Inflammatory macrophage treated with lipopolysaccharide for 4 hours (primary cell): ENCODE data around the gene TMEM115.

ENCODE experiments used
- DNase-seq: peaks from one replicate; pipeline ENCODE4 v3.0.0-alpha.2; 2020

TMEM115 gene, protein sequence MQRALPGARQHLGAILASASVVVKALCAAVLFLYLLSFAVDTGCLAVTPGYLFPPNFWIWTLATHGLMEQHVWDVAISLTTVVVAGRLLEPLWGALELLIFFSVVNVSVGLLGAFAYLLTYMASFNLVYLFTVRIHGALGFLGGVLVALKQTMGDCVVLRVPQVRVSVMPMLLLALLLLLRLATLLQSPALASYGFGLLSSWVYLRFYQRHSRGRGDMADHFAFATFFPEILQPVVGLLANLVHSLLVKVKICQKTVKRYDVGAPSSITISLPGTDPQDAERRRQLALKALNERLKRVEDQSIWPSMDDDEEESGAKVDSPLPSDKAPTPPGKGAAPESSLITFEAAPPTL

DNA sequence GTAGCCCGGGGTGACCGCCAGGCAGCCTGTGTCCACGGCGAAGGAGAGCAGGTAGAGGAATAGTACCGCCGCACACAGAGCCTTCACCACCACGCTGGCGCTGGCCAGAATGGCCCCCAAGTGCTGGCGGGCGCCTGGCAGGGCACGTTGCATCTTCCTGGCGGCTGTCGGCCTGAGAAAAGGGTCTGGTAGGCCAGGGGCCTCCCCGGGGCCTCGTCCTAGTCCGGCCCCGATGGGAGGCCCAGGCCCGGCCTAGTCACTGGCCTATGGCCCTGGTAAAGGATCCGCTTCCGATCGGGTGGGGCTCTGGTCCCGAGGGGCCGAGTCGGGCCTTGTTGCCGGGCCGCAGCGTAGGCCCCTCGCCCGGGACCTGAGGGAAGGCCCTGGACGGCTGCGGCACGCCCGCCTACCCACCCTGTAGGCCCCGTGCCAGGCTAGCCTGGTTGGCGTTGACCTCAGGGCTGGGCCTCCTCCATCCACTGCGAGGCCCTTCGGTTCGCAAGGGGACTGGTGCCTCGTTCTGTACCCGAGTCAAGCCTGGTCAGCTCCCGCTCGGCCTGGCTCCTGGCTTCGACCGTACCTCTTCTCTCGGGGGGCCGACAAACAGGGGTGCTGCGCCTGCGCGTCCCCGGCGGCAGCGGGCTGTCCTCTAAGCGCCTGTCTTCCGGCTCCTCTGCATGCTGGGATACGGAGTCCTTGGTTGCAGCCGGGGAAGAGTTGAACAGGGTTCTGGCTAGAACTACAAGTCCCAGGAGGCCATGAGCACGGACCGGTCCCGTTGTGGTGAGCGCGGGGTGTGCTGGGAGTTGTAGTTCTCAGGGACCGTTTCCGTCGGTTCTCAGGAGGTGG lies at the start of gene TMEM115:
TMEM115 (minus strand) TSS at position 611 of the 849 bp plus-strand sequence; CDS start at position 153, 458 bp downstream.
- DNase-seq: peak; percentile 98

GRCh38 chr3:50408443-50408944 lies 49.2 kb upstream of the TMEM115 start:
- no peak for DNase-seq

DNA sequence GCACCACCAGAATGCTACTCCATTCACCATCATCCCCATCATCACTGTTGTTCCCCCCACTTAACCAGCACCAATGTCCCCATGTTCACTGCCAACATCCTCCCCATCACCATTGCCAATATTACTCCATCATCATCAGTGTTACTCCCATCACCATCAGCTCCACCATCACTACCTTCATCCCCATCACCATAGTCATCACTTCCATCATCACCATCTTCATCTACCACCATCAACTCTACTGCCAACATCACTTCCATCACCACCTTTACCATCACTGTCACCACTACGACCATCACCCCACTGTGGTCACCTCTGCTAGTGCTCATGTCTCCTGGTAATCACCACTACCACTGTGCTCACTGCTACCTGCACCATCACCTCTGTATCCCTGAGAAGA lies 47.2 kb upstream of the TMEM115 start:
- DNase-seq: no peak

GRCh38 chr3:50405249-50405648 lies 45.9 kb upstream of the TMEM115 start:
- no peak for DNase-seq

DNA sequence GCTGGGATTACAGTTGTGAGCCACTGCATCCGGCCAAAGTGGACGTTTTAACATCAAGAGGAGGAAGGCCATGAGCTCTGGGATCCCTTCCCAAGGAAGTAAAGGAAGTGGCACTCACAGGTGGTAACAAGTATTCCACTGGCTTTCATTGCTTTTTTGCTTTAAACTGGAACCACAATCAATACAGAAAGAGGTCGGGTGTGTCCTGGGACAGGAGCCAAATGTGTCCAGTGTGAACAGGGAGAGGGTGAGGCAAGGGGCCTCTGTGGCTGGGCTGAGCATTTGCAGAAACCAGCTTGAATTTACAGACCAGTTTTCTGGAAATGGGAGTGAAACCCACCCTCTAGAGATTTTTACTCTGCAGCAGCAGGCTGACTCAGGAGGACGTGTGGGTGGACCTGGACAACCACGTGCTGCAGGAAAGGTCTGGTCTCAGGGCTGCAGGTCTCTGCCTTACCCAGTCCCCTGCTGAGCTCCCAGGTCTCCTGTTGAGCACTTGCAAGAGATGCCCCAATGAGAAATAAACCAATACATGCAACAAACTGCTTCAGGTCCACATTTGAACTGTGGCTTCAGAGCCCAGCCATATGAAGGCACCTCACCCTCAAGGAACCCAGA lies 42.8 kb upstream of the TMEM115 start:
- no peak for DNase-seq

- DNase-seq: no peak
Measured at GRCh38 chr3:50396502-50396901, 37.2 kb upstream of the TMEM115 start.

GRCh38 chr3:50395070-50395860 lies 35.9 kb upstream of the TMEM115 start:
- peak; percentile 81 for DNase-seq

DNA sequence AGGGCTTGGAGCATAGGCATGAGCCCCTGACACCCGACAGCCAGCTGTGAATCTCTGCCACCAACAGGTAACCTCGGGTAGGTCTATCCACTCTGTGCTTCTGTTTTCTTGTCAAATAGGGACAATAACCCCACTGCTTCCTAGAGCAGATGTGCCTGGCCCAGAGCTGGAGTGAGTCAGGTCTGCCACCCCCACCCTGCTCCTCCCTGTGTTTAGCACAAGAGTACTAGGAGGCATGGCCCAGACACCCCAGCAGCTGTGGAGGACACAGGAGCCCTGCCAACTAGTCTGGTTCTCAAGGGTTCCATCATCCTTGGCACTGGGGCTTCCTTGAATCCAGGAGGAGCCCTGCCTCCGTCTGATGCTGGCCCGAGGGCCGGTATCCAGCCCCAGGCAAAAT lies 33.7 kb upstream of the TMEM115 start:
- no peak for DNase-seq

DNA sequence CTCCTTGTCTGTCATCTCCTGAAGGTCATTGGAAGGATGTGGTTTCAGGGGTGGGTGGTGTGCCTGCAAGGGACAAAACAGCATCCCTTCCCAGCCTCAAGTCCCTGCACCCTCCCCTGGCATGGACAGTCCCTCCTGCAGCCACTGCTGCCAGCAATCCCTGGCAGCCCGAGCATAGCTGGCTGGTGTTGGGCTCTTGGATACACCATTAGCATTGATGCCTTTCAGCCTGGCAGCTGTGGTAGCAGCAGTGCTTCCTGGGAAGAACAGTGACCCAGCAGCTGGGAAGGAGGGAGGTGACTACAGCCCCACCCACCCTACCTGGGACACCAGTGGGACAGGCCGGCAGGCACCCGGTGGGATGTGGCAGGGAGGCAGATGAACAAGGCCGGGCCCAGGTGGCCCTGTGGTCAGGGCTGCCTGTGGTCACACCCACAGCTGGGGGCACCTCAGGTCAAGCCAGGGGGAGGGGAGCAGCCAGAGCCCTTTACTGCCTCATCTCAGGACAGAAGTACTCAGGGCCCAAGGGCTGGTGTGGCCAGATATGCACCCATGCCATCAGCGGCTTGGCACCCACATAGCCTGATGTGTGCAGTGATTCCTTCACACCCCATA lies 32.9 kb upstream of the TMEM115 start:
- no peak for DNase-seq

- no peak for DNase-seq
Measured at GRCh38 chr3:50390508-50391224, 31.3 kb upstream of the TMEM115 start.

DNA sequence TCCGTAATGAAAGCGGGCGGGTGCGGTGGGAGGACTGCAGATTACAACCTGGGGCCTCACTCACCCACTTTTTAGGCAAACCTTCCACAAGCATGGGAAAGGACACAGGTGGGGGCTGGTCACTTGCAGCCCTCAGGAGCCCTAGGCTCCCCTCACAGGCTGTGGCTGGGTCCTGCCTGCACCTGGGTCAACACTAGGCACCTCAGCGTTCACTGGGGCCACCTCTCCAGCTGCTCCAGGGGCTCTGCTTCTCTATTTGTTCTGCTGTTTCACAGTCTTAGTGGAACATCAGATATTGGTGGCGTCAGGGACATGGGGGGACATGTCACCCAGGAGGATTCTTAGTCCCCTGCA lies 30.1 kb upstream of the TMEM115 start:
- DNase-seq: no peak

DNA sequence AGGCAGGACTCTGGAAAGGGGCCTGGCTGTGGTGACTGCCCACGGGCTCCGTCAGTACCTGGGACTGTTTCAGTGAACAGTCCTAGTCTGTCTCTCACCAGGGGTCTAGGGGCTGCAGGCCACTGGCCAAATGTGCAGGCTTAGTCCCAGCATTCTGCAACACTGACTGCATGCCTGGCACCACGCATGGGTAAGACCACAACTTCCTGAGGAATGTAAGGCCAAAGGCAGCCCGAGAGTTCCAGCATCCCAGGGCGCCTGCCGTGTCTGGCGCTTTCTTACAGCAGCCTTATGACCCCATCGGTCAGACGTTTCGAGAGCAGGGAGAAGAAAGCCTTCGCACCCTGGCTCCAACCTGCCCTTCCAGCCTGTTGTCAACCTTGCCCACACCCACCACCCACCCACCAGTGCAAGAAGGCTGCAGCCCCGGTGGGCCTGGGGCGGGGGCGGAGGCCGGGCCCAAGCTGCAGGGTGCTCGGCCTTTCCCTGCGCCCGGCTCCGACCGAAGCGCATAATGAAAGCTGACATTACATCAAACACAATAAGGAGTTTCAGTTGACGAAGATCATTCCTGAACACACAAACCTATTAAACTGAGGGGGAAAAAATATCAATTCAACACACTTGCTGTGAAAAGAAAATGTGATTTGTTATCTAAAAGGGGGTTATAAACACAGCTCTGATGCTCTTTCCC lies 29.5 kb upstream of the TMEM115 start:
- no peak for DNase-seq

DNA sequence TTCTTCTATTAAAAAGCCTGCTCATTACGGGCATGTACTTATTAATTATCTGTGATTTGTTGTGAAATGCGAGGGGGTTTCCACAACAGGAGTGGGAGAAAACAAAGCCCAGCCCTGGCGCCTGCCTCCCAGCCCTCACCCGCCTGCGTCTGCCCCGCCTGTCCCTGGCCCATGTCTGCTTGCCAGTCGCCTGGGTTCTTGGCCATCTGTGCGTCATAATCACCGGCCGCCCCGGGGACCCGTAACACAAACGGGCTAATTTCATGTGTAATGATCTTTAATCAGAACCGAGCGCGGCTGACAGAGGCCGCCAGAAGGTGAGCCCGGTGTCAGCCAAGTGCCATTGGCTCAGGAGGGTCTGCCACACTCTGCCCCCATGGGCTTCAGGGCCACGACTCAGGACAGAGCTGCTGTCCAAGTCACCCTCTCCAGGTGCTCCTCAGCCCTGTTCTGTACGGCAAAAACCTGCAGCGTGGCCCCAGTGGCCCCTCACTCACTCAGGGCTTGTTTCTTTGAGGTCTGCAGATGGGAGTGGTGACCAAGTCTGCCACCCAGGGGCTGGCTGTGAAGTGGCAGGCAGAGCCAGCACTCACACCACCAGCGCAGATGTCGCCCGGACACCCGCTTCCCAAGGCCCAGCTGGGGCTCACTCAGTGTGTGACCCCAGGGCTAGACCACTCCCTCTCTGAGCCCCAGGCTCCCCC lies 28.8 kb upstream of the TMEM115 start:
- DNase-seq: no peak

GRCh38 chr3:50385754-50386153 lies 26.4 kb upstream of the TMEM115 start:
- no peak for DNase-seq

GRCh38 chr3:50383750-50384149 lies 24.4 kb upstream of the TMEM115 start:
- no peak for DNase-seq

GRCh38 chr3:50382722-50383121 lies 23.4 kb upstream of the TMEM115 start:
- no peak for DNase-seq

DNA sequence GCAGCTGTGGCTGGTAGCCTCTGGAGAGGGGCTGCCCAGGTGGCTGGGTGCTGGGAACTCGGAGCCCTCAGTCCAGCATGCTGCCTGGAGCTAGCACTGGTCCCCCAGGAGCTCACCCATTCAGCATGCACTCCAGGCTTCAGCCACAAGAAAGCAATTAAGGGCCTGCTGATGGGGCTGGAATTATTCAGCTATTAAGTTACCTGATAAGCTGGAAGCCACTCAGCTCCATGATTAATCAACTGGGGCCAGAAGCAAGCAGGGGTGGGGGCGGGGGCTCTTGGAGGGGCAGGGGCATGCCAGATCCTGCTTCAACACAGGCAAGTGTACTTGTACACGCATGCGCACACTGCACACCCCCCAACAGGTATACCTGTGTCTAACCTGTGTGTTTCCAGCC lies 22.1 kb upstream of the TMEM115 start:
- DNase-seq: no peak

- no peak for DNase-seq
Measured at GRCh38 chr3:50380405-50381085, 21.2 kb upstream of the TMEM115 start.

DNA sequence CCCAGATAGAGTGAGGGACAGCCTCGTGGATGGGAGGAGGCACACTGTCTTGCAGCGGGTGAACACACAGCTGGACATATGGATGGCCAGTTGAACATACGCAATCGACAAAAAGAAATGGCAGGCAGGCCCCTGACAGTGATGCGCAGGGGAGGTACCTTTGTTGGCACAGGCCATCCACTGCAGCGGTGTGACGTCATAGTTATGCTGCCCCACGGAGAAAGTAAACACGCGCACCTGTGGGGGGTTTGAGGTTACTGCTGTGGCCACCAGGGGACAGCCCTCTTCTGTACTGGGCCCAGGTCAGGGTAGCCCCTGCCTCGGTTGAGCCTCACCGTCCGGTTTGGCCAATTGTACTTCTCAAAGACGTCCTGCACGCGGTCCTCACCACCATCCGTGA lies 19.4 kb upstream of the TMEM115 start:
- DNase-seq: no peak

DNA sequence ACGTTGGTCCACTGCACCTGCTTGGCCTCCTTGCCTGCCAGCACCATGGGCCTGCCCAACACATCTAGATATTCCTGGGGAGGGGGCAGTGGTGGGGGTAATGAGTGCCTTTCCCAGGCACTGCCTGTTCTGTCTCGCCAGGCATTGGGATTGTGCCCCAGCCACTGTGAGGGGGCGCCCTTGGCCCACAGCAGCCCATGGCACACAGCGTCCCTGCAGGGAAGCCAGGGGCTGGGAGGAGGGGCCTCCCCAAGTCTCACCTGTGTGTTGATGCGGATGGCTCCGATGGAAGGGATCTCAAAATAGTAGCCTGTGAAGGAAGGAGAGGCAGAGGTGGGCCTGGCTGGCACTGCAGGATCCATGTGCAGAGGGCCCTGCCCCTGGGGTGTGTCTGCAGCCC lies 18.7 kb upstream of the TMEM115 start:
- no peak for DNase-seq
